HUES6 (cell line): ENCODE results near the gene ZMAT3.
"Not testable (repeated sequence)": the region's sequence is repeated elsewhere in the genome, so short reads cannot be mapped to it uniquely, and the experiment has no call there.

Experiments used
- H3K27ac ChIP-seq: 2 replicates; pipeline ENCODE4 v1.7.0; 2013; ENCODE audit warnings: low read depth, mild to moderate bottlenecking, low read length, inconsistent platforms
- H3K27me3 ChIP-seq: 2 replicates; pipeline ENCODE4 v1.6.1; 2013; ENCODE audit warnings: low read length; ENCODE audit not compliant: control insufficient read depth, insufficient read depth
- H3K36me3 ChIP-seq: 2 replicates; pipeline ENCODE4 v1.6.1; 2013; ENCODE audit warnings: low read length; ENCODE audit not compliant: control insufficient read depth, insufficient read depth
- H3K4me1 ChIP-seq: 2 replicates; pipeline ENCODE4 v1.6.1; 2013; ENCODE audit warnings: low read length; ENCODE audit not compliant: control insufficient read depth, insufficient read depth
- H3K4me3 ChIP-seq: 2 replicates; pipeline ENCODE4 v1.5.1; 2013; ENCODE audit warnings: low read depth, low read length
- H3K9ac ChIP-seq: one replicate; pipeline ENCODE4 v1.6.1; 2013; ENCODE audit warnings: mild to moderate bottlenecking, low read length
- H3K9me3 ChIP-seq: 2 replicates; pipeline ENCODE4 v1.6.1; 2013; ENCODE audit warnings: low read depth, low read length; ENCODE audit not compliant: control insufficient read depth, insufficient read depth

ZMAT3 gene

GRCh38 chr3:179071323-179072099, at the start of gene ZMAT3:
ZMAT3 (minus strand) TSS chr3:179071809; CDS start chr3:179067752, 4,057 bp downstream.
- no peaks in the 10 kb centered on the region for H3K27me3 ChIP-seq

GRCh38 chr3:179116816-179117215, 45.2 kb upstream of the ZMAT3 start:
- no peaks in the 10 kb centered on the region for H3K4me1 ChIP-seq
- no peak overlapping the region for H3K9ac ChIP-seq
- no peaks in the 10 kb centered on the region for H3K36me3 ChIP-seq
- H3K9me3 ChIP-seq = peaks cover 7% of the 10 kb centered on the region
- no peaks in the 10 kb centered on the region for H3K27me3 ChIP-seq
- H3K4me3 ChIP-seq = no peak overlapping the region
- H3K27ac ChIP-seq = no peak overlapping the region

More at GRCh38 chr3:179071323-179072099, at the start of gene ZMAT3:
- Histone ChIP-seq H3K27ac (no peak within 1 kb of the TSS), H3K4me1 (peaks cover 18% of the 10 kb centered on the region), H3K36me3 (peaks cover 14% of the 10 kb centered on the region), H3K9ac (peak within 1 kb of the TSS; percentile 81), H3K4me3 (peak within 1 kb of the TSS; percentile 92), H3K9me3 (no peaks in the 10 kb centered on the region)

GRCh38 chr3:179115444-179115843, 43.8 kb upstream of the ZMAT3 start:
- H3K27me3 ChIP-seq = not testable (repeated sequence)

GRCh38 chr3:179113903-179114302, 42.3 kb upstream of the ZMAT3 start:
- Histone ChIP-seq H3K9ac (no peak overlapping the region), H3K27me3 (no peaks in the 10 kb centered on the region), H3K27ac (no peak overlapping the region), H3K9me3 (peaks cover 9% of the 10 kb centered on the region), H3K4me1 (no peaks in the 10 kb centered on the region), H3K4me3 (no peak overlapping the region), H3K36me3 (no peaks in the 10 kb centered on the region)

More at GRCh38 chr3:179115444-179115843, 43.8 kb upstream of the ZMAT3 start:
- not testable (repeated sequence) for H3K9ac ChIP-seq, H3K27ac ChIP-seq, H3K4me3 ChIP-seq, H3K4me1 ChIP-seq, H3K9me3 ChIP-seq, H3K36me3 ChIP-seq

- Histone ChIP-seq H3K36me3 (no peaks in the 10 kb centered on the region), H3K27ac (no peak overlapping the region), H3K27me3 (no peaks in the 10 kb centered on the region), H3K9ac (no peak overlapping the region), H3K9me3 (peaks cover 4% of the 10 kb centered on the region), H3K4me1 (no peaks in the 10 kb centered on the region), H3K4me3 (no peak overlapping the region)
These were observed 36.5 kb upstream of the ZMAT3 start for GRCh38 chr3:179108086-179108485.

- Histone ChIP-seq H3K27ac (no peak overlapping the region), H3K36me3 (no peaks in the 10 kb centered on the region), H3K4me3 (no peak overlapping the region), H3K4me1 (no peaks in the 10 kb centered on the region), H3K27me3 (no peaks in the 10 kb centered on the region), H3K9me3 (peaks cover 4% of the 10 kb centered on the region), H3K9ac (no peak overlapping the region)
These were observed 36.0 kb upstream of the ZMAT3 start for GRCh38 chr3:179107617-179108016.

- no peaks in the 10 kb centered on the region for H3K36me3 ChIP-seq
- no peak overlapping the region for H3K9ac ChIP-seq
- no peaks in the 10 kb centered on the region for H3K27me3 ChIP-seq
- no peaks in the 10 kb centered on the region for H3K4me1 ChIP-seq
- peaks cover 4% of the 10 kb centered on the region for H3K9me3 ChIP-seq
- H3K4me3 ChIP-seq = no peak overlapping the region
- H3K27ac ChIP-seq = no peak overlapping the region
These were observed 34.3 kb upstream of the ZMAT3 start for GRCh38 chr3:179105881-179106280.

- no peak overlapping the region for H3K9ac ChIP-seq
- H3K27me3 ChIP-seq = no peaks in the 10 kb centered on the region
- H3K36me3 ChIP-seq = no peaks in the 10 kb centered on the region
- H3K27ac ChIP-seq = no peak overlapping the region
- H3K9me3 ChIP-seq = no peaks in the 10 kb centered on the region
- H3K4me1 ChIP-seq = peaks cover 3% of the 10 kb centered on the region; the same call in 1 of the 2 replicates
- no peak overlapping the region for H3K4me3 ChIP-seq
These were observed 29.0 kb upstream of the ZMAT3 start for GRCh38 chr3:179100652-179101051.

GRCh38 chr3:179098388-179099077, 26.9 kb upstream of the ZMAT3 start:
- Histone ChIP-seq H3K27ac (no peak overlapping the region), H3K4me3 (no peak overlapping the region), H3K27me3 (no peaks in the 10 kb centered on the region), H3K9me3 (no peaks in the 10 kb centered on the region), H3K4me1 (peaks cover 3% of the 10 kb centered on the region; the same call in 1 of the 2 replicates), H3K36me3 (no peaks in the 10 kb centered on the region), H3K9ac (no peak overlapping the region)

- H3K36me3 ChIP-seq = no peaks in the 10 kb centered on the region
- no peaks in the 10 kb centered on the region for H3K27me3 ChIP-seq
- no peak overlapping the region for H3K9ac ChIP-seq
- H3K9me3 ChIP-seq = no peaks in the 10 kb centered on the region
- H3K4me3 ChIP-seq = no peak overlapping the region
- H3K27ac ChIP-seq = no peak overlapping the region
- H3K4me1 ChIP-seq = peaks cover 3% of the 10 kb centered on the region; the same call in 1 of the 2 replicates
These were observed 22.2 kb upstream of the ZMAT3 start for GRCh38 chr3:179093807-179094206.

GRCh38 chr3:179091113-179091512, 19.5 kb upstream of the ZMAT3 start:
- H3K27me3 ChIP-seq = no peaks in the 10 kb centered on the region
- H3K4me1 ChIP-seq = no peaks in the 10 kb centered on the region
- no peak overlapping the region for H3K27ac ChIP-seq
- H3K36me3 ChIP-seq = no peaks in the 10 kb centered on the region
- H3K9ac ChIP-seq = no peak overlapping the region
- H3K9me3 ChIP-seq = no peaks in the 10 kb centered on the region
- no peak overlapping the region for H3K4me3 ChIP-seq
